HG03159 (cell line): ENCODE results near the gene NEK7.
A peak's percentile ranks its signal among the peaks of the same experiment; 100 is the strongest.
"Not testable (repeated sequence)": the region's sequence is repeated elsewhere in the genome, so short reads cannot be mapped to it uniquely, and the experiment has no call there.

ENCODE experiments used
- ATAC-seq: cut with Tn5 transposase; IDR thresholded peaks from one replicate; pipeline ENCODE4 v1.9.1; 2021; ENCODE audit warnings: mild to moderate bottlenecking, moderate library complexity; ENCODE audit not compliant: unreplicated experiment

NEK7 gene

DNA sequence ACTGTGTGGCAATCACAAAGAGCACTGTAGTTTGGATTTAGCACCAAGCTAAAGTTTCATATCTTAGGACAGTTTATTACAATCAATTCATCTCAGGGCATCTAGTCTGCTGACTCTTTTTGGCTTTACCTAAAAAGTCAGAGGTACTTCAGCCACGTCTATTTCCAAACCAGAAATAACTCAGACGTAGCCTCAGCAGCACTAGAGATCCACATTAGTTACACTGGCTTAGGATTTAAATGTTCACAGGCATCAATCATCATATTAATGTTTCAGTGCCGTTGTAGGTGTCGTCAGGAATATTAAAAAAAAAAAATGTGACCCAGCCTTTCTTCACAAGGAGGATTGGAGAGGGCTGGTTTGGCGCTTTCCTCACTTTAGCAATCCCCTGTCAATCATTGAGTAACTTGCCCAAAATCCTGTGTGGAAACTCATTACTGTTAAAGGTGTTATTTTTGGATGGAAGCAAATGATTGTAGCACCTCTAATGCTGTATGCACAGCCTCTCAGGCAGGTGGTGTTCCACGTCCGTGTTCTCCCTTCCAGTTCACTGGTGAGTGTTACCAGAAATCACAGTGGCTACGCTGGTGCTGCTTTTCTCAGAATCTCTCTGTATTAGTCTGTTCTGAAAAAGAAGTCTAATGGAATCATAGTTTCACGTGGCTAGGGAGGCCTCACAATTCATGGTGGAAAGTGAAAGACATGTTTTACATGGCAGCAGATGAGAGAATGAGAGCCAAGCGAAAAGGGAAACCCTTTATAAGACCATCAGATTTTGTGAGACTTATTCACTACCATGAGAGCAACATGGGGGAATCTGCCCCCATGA, 45.4 kb downstream of the NEK7 start:
- ATAC-seq, result peak; percentile 73

DNA sequence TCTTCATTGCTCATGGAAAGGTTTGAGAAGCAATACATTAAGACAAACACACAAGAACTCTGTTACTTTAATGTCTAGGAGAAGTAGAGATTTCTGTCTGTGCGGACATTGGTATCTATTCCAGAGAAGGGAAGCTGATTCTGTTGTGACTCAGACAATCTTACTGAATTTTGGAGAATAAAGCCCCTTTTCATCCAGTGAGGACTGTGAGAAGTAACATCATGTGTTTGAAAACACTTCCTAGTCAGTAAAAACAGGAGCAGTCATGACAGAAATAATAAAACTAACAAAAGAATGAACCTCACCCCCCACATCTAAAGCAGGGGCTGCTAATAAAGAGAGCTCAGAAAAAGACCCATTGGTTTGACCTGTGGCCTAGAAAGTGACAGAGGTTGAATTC, 46.6 kb downstream of the NEK7 start:
- no peak for ATAC-seq

DNA sequence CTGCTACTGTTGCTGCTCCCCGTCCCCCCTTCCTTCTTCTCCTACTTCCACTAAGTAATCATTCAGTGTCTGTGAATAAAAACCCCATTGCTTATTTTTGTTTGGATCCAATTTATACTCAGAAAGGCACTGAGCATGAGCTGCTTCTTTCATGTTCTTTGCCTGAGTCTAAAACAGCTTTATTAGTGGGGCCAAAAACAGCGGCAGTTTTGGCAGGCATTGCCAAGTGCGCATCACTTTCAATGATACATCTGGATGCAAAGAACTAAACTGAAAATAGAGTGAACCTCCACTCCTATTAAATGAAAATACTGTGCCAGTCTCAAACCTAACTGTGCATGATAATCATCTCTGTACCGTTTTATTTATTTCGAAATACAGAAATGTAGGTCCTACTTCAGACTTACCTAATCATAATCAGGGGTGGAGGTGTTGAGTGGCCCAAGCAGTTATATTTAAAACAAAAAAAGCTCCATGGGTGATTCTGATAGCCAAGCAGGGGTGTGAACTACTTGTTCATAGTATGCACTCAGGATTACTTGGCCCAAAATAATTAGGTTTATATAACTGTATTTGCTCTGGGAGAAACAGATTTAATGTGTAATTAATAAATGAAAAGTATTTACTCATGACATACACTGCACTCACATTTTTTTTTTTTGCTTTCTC, 48.4 kb downstream of the NEK7 start:
- ATAC-seq, result no peak

DNA sequence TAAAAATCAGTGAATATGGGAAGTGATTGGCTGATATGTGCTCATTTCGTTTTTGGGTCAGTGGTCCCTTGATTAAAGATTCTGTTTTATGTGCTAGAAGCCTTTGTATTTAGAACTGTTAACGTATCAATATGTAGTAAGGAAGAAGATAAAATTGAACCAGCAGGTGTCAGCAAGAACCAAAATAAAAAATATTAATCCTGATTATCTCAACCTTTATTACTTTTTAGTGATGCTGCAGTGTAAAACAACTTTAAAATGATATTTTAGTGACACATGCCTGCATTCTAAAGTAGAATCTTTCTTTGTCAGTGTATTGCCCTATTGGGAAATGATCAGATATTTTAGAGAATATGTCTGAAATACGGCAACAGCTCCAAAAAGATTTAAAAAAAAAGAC, 49.5 kb downstream of the NEK7 start:
- ATAC-seq, result no peak

- no peak for ATAC-seq
Observed at GRCh38 chr1:198211696-198212095, 54.9 kb downstream of the NEK7 start.

DNA sequence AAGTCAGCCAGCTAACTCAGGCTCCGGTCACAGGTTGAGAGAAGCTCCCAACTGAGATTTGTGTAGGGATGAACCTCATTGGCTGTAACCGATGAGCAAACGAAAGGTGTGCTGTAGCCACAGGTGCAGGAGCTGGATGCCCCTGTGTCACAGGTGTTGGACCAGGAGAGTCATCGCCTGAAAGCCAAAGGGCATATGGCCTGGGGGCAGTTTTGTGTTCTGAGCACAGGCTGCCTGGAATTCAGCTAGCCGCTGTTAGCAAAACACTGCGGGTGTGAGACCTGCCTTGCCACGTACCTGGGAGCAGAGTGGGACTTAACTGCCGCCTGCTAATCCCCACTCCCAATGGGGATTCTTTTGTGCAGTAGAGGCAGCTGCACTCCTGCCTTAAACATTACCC, 55.3 kb downstream of the NEK7 start:
- no peak for ATAC-seq

- no peak for ATAC-seq
Observed at GRCh38 chr1:198212675-198213074, 55.9 kb downstream of the NEK7 start.

- ATAC-seq, result no peak
Observed at GRCh38 chr1:198214924-198215323, 58.1 kb downstream of the NEK7 start.

GRCh38 chr1:198220428-198220827, 63.6 kb downstream of the NEK7 start:
- no peak for ATAC-seq

- not testable (repeated sequence) for ATAC-seq
Observed at GRCh38 chr1:198227010-198227409, 70.2 kb downstream of the NEK7 start.

GRCh38 chr1:198227454-198227853, 70.7 kb downstream of the NEK7 start:
- ATAC-seq, result not testable (repeated sequence)

DNA sequence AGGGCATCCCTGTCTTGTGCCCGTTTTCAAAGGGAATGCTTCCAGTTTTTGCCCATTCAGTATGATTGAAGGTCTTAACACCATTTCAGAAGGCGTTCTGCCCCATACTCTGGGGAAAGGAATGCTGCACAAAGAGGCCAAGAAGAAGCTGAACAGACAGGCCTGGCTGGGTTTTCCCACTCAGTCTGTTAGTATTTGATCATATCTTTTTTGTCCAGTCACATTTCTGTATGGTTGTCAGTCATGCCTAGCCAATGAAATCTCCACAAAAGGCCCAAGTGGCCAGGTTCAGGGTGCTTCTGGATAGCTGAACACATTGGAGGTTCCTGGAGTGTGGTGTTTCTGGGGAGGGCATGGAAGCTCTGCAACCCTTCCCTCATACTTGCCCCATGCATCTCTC, 72.1 kb downstream of the NEK7 start:
- ATAC-seq, result no peak

- no peak for ATAC-seq
Observed at GRCh38 chr1:198231779-198232178, 75.0 kb downstream of the NEK7 start.

- no peak for ATAC-seq
Observed at GRCh38 chr1:198232378-198232777, 75.6 kb downstream of the NEK7 start.

- ATAC-seq, result no peak
Observed at GRCh38 chr1:198232940-198233675, 76.3 kb downstream of the NEK7 start.

- peak; percentile 53 for ATAC-seq
Observed at GRCh38 chr1:198234520-198235251, 77.9 kb downstream of the NEK7 start.

GRCh38 chr1:198238121-198238520, 81.3 kb downstream of the NEK7 start:
- no peak for ATAC-seq

GRCh38 chr1:198241553-198241952, 84.8 kb downstream of the NEK7 start:
- ATAC-seq, result no peak

- ATAC-seq, result no peak
Observed at GRCh38 chr1:198244772-198245171, 88.0 kb downstream of the NEK7 start.

- ATAC-seq, result no peak
Observed at GRCh38 chr1:198245379-198245778, 88.6 kb downstream of the NEK7 start.

DNA sequence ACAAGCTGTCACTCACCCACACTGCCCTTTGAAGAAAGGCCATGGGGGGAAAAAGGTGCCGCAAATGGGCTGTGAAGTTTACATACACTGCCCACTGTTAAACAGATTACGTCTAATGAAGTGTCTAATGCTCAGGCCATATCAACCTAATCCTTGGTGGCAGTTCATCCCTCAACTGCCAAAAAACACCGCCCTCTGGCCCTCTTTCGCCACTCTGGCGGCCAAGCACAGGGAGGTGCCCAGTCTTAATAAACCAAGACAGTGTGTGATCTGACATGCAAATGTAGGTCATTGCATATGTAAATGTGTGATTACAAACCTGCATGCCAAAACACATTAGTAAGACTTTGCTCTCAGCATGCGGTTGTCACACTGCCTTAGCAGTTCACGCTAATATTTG, 89.5 kb downstream of the NEK7 start:
- ATAC-seq, result no peak
